Thoracic aorta (tissue), 2 donors: Measurements from ENCODE around the gene SMIM24. TPM values are rescaled to one million over a fixed set of nuclear protein-coding genes. Genes with fewer than 3 reads are reported as not detected.

ENCODE experiments used
- ATAC-seq: fragments of 150-250 bp; one replicate; pipeline ENCODE4 v1.8.0; 2017; ENCODE audit warnings: low read depth; ENCODE audit not compliant: insufficient number of reproducible peaks, low FRiP score
- DNase-seq: peaks from one replicate; pipeline ENCODE4 v3.0.0-alpha.2; 2020; ENCODE audit warnings: low spot score
- H3K27ac ChIP-seq, 2 donors: fragments of 200-600 bp; sonication (generic); 1 replicate in 1 of 2; 2 replicates in 1 of 2; pipeline ENCODE4 v1.5.1; 2016; ENCODE audit warnings: mild to moderate bottlenecking in 2 of 2, moderate library complexity in 2 of 2
- H3K27me3 ChIP-seq: fragments of 200-600 bp; sonication (generic); replicated peaks from 2 replicates; pipeline ENCODE4 v1.6.0; 2016; ENCODE audit warnings: mild to moderate bottlenecking; ENCODE audit not compliant: insufficient read depth
- H3K36me3 ChIP-seq: fragments of 200-600 bp; sonication (generic); one replicate; pipeline ENCODE4 v1.5.1; 2016
- H3K4me1 ChIP-seq, 2 donors: fragments of 200-600 bp; sonication (generic); 1 replicate in 1 of 2; 2 replicates in 1 of 2; pipeline versions ENCODE4 v1.5.1 to v1.6.0; 2016; ENCODE audit warnings: low read depth in 2 of 2, mild to moderate bottlenecking in 1 of 2; ENCODE audit not compliant: control insufficient read depth in 1 of 2
- H3K4me3 ChIP-seq: fragments of 200-600 bp; sonication (generic); 2 replicates; pipeline ENCODE4 v1.5.1; 2016; ENCODE audit warnings: mild to moderate bottlenecking
- H3K9me3 ChIP-seq: fragments of 200-600 bp; sonication (generic); 2 replicates; pipeline ENCODE4 v1.5.1; 2016
- CTCF ChIP-seq: fragments of 200-600 bp; sonication (generic); IDR thresholded peaks from one replicate; pipeline ENCODE4 v1.5.1; 2019; ENCODE audit warnings: antibody characterized with exemption
- total RNA-seq, 2 donors: library from RNA; depleted of rRNA; stranded (reverse); fragments of >200 nt; gene quantifications; one replicate each; pipeline versions ENCODE4 v1.1.0 to v1.2.3, GENCODE V29; 2016

SMIM24 gene
- total RNA-seq, 2 donors from 2014 or later: not detected

GRCh38 chr19:3426433-3426832 lies 53.9 kb downstream of the SMIM24 start:
- Histone ChIP-seq H3K27ac (no peak overlapping the region), H3K4me1 (peaks cover 35 to 66% of the 10 kb centered on the region in 2 donors), H3K36me3 (peaks cover 7% of the 10 kb centered on the region), H3K9me3 (no peaks in the 10 kb centered on the region), H3K27me3 (no peaks in the 10 kb centered on the region), H3K4me3 (no peak overlapping the region)
- no peak for DNase-seq
- TF ChIP-seq CTCF: no peak
- no peak for ATAC-seq

Other genes starting within 250 kb of the SMIM24 start
- gene NFIC, start 113.9 kb downstream of the SMIM24 start, total RNA-seq: 100 to 1,000 TPM; 178 to 203 TPM
- gene SMIM44, start 2.9 kb upstream of the SMIM24 start, total RNA-seq: not detected
- 10 to 100 TPM; 22.0 to 24.2 TPM for gene DOHH, start 20.1 kb upstream of the SMIM24 start, total RNA-seq
- 10 to 100 TPM; 29.6 to 33.8 TPM for gene FZR1, start 25.8 kb upstream of the SMIM24 start, total RNA-seq
- not detected for gene TEKTIP1, start 58.6 kb upstream of the SMIM24 start, total RNA-seq
- 100 to 1,000 TPM in 1 of 2 donors, 10 to 100 TPM in 1; 85.6 to 112 TPM for gene MFSD12, start 77.1 kb upstream of the SMIM24 start, total RNA-seq
- 100 to 1,000 TPM in 1 of 2 donors, 10 to 100 TPM in 1; 90.8 to 120 TPM for gene HMG20B, start 92.4 kb upstream of the SMIM24 start, total RNA-seq
- gene GIPC3, start 105.0 kb upstream of the SMIM24 start, total RNA-seq: 1 to 10 TPM; 1.1 to 1.6 TPM
- gene TBXA2R, start 126.3 kb upstream of the SMIM24 start, total RNA-seq: 10 to 100 TPM; 29.4 to 39.1 TPM
- gene CACTIN, start 146.3 kb upstream of the SMIM24 start, total RNA-seq: 10 to 100 TPM; 33.4 to 38.0 TPM
- 10 to 100 TPM; 82.6 to 84.5 TPM for gene PIP5K1C, start 219.9 kb upstream of the SMIM24 start, total RNA-seq
- 1 to 10 TPM in 1 of 2 donors, under 1 TPM in 1; 0.41 to 2.1 TPM for gene TJP3, start 227.9 kb upstream of the SMIM24 start, total RNA-seq